HG02571 (cell line): Measurements from ENCODE around the gene ZNF709.
"Not testable (repeated sequence)": the region's sequence is repeated elsewhere in the genome, so short reads cannot be mapped to it uniquely, and the experiment has no call there.

ENCODE experiments used
- ATAC-seq: cut with Tn5 transposase; IDR thresholded peaks from one replicate; pipeline ENCODE4 v1.9.1; 2021; ENCODE audit warnings: mild to moderate bottlenecking, moderate library complexity; ENCODE audit not compliant: unreplicated experiment

ZNF709 gene

DNA sequence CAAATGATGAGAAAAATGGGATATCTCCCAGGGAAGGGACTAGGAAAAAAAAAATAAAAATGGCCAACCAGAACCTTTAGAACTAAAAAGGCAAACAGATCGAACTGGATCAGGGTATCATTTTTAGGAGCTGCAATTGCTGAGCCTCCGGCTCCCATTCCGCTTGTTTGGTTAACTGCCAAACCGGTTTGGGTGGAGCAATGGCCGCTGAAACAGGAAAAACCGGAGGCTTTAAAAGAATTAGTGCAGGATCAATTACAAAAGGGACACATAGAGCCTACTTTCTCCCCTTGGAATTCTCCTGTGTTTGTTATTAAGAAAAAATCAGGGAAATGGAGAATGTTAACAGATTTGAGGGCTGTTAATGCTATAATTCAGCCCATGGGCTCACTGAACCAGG, 31.1 kb downstream of the ZNF709 start:
- no peak for ATAC-seq

DNA sequence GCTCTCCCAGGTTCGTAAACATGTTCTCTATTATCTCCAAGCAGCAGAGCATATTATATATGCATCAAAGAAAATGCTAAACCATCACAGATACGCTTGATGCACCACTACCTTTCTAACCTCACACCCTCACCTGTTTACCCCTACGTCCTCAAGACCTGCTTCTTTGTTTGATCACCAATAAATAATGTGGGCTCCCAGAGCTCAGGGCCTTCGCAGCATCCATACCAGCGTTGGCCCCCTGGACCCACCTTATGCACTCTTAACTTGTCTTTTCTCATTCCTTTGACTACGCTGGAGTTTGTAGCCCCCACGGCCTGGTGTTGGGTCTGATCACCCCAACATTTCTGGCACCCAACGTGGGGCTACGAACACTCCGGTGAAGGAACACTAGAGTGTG, 33.8 kb downstream of the ZNF709 start:
- no peak for ATAC-seq

DNA sequence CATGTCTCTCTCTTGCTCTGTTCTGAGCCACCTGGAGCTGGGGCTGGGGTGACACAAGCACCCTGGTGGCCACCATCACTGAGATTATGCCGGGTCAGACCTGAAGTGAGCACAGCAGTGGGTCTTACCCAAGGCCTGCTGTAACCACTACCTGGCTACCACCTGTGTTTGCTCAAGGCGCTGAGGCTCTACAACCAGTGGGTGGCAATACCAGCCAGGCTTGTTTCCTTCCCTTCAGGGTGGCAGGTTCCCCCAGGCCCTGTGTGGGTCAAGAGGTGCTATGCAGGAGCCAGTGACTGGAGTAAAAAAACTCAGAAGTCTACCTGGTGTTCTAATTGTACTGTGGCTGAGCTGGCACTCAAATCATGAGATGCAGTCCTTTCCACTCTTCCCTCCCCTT, 35.8 kb downstream of the ZNF709 start:
- no peak for ATAC-seq

- ATAC-seq: peak; percentile 94
Observed at GRCh38 chr19:12440541-12441316, 43.9 kb downstream of the ZNF709 start, which contains the start of gene ZNF443. Gene ZNF443 (minus strand): TSS chr19:12441021. CDS start chr19:12440914, 107 bp downstream.

- peak; percentile 9 for ATAC-seq
Observed at GRCh38 chr19:12439686-12440540, 44.7 kb downstream of the ZNF709 start.

- ATAC-seq: not testable (repeated sequence)
Observed at GRCh38 chr19:12430726-12431299, 53.8 kb downstream of the ZNF709 start.

DNA sequence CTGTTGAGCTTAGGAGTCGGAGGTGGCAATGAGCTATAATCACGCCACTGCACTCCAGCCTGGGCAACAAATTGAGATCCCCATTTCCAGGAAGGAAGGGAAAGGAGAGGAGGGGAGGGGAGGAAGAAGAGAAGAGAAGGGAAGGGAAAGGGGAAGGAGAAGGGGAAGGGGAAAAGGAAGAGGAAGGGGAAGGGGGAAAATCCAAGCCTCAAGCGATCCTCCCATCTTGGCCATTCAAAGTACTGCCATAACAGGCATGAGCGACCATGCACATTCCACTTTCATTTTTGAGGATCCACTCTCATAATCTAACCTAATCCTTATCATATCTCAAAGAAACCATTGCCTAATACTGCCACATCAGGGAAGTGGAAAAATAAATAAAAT, 58.7 kb downstream of the ZNF709 start:
- no peak for ATAC-seq

DNA sequence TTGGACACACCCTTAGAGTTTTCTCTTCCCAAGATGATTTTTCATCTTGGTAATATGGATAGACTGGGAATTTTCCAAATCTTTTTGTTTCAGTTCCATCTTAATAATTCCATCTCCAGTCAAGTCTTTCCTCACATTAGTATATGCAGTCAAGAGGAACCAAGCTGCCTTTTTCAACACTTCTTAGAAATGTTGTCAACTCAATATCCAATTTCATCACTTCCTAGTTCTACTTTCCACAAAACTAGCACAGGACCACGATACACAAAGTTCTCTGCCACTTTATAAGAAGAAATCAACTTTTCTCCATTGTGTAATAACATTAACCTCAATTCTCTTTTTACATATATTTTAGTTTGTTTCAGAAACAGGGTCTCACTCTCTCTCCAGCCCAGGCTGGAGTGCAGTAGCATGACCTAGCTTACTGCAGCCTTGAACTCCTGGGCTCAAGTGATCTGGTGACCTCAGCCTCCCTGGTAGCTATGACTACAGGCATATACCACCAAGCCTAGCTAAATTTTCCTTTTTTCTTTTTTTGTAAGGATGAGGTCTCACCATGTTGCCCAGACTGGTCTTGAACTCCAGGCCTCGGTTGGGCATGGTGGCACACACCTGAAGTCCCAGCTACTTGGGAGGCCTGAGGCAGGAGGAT, 59.3 kb downstream of the ZNF709 start:
- no peak for ATAC-seq

- not testable (repeated sequence) for ATAC-seq
Observed at GRCh38 chr19:12417273-12417672, 67.3 kb downstream of the ZNF709 start.

- ATAC-seq: no peak
Observed at GRCh38 chr19:12411893-12412292, 72.7 kb downstream of the ZNF709 start.
